Transverse colon (tissue), 4 donors: ENCODE results near the gene RELT.

ENCODE experiments used
- CTCF ChIP-seq, 5 experiments: fragments of 200-600 bp in 3 of 5; fragments of 450-650 bp in 2 of 5; sonication (generic) in 3 of 5; IDR thresholded peaks; 1 replicate in 2 of 5; 2 replicates in 3 of 5; pipeline ENCODE4 v1.5.1; 2016 to 2017; ENCODE audit warnings: antibody characterized with exemption in 5 of 5, inconsistent platforms in 3 of 5, mild to moderate bottlenecking in 2 of 5, moderate library complexity in 1 of 5
- POLR2A ChIP-seq: fragments of 450-650 bp; IDR thresholded peaks from one replicate; pipeline ENCODE4 v1.6.1; 2016; ENCODE audit warnings: antibody characterized with exemption, mild to moderate bottlenecking, moderate library complexity
- POLR2AphosphoS5 ChIP-seq, 3 donors: sonication (generic); formaldehyde crosslinking; IDR thresholded peaks; one replicate each; pipeline ENCODE4 v1.6.1; 2016; ENCODE audit warnings: antibody characterized with exemption in 3 of 3

GRCh38 chr11:73406619-73407018 is 30.4 kb downstream of the RELT start:
- no peak for TF ChIP-seq CTCF (IDR thresholded peaks at IDR 0.05)
- no peak for TF ChIP-seq POLR2AphosphoS5 (IDR thresholded peaks at IDR 0.05)
- no peak for TF ChIP-seq POLR2A
